HG03469 (cell line): ENCODE measurements around the gene MLEC.

Experiments
- ATAC-seq: cut with Tn5 transposase; IDR thresholded peaks from one replicate; pipeline ENCODE4 v1.9.1; 2021; ENCODE audit warnings: mild to moderate bottlenecking, moderate library complexity, moderate number of reproducible peaks; ENCODE audit not compliant: unreplicated experiment

Gene MLEC

GRCh38 chr12:120686690-120687577 is at the start of gene MLEC:
MLEC (plus strand) TSS chr12:120687149; CDS start chr12:120687297, 148 bp downstream.
- peak; percentile 40 for ATAC-seq

- no peak for ATAC-seq
These were observed 46.9 kb upstream of the MLEC start, which contains the start of gene CABP1 for GRCh38 chr12:120639771-120640721. CABP1 (plus strand) TSS chr12:120640626; CDS start chr12:120640686, 60 bp downstream.

GRCh38 chr12:120640861-120641833 is 45.8 kb upstream of the MLEC start:
- ATAC-seq, result no peak

GRCh38 chr12:120642121-120642520 is 44.8 kb upstream of the MLEC start:
- no peak for ATAC-seq

GRCh38 chr12:120642826-120643225 is 44.1 kb upstream of the MLEC start:
- ATAC-seq, result no peak

- no peak for ATAC-seq
These were observed 43.4 kb upstream of the MLEC start for GRCh38 chr12:120643574-120643973.

- ATAC-seq, result no peak
These were observed 40.9 kb upstream of the MLEC start for GRCh38 chr12:120646044-120646443.

- no peak for ATAC-seq
These were observed 39.6 kb upstream of the MLEC start for GRCh38 chr12:120647375-120647755.

GRCh38 chr12:120649442-120650232 is 37.3 kb upstream of the MLEC start:
- ATAC-seq, result no peak

GRCh38 chr12:120650233-120650690 is 36.7 kb upstream of the MLEC start:
- ATAC-seq, result no peak

GRCh38 chr12:120651821-120652220 is 35.1 kb upstream of the MLEC start:
- ATAC-seq, result no peak

- no peak for ATAC-seq
These were observed 34.1 kb upstream of the MLEC start for GRCh38 chr12:120652656-120653435.

GRCh38 chr12:120653611-120654010 is 33.3 kb upstream of the MLEC start:
- no peak for ATAC-seq

- no peak for ATAC-seq
These were observed 32.3 kb upstream of the MLEC start for GRCh38 chr12:120654656-120655055.

- no peak for ATAC-seq
These were observed 30.9 kb upstream of the MLEC start for GRCh38 chr12:120656008-120656407.

GRCh38 chr12:120658286-120659150 is 28.4 kb upstream of the MLEC start:
- no peak for ATAC-seq

- ATAC-seq, result no peak
These were observed 27.8 kb upstream of the MLEC start for GRCh38 chr12:120659151-120659525.

GRCh38 chr12:120661432-120661831 is 25.5 kb upstream of the MLEC start:
- ATAC-seq, result no peak
